Activated T-helper 17 cell treated with anti-CD3 and anti-CD28 coated beads, Interleukin-2, amount 50 U/mL, for 72 hours (primary cell): ENCODE results near the gene EPHA10. TPM values are rescaled to one million over a fixed set of nuclear protein-coding genes. Genes with fewer than 3 reads are reported as not detected.
"Not testable (repeated sequence)": the region's sequence is repeated elsewhere in the genome, so short reads cannot be mapped to it uniquely, and the experiment has no call there.

Experiments
- ATAC-seq: fragments of 150-1000 bp; cut with Tn5 transposase; replicated peaks from 2 replicates; pipeline ENCODE4 v1.10.0; 2021; ENCODE audit warnings: mild to moderate bottlenecking, moderate library complexity
- H3K27ac Mint-ChIP-seq: one replicate; pipeline ENCODE4 v1.8.0; 2022; ENCODE audit warnings: mixed read lengths
- H3K27me3 Mint-ChIP-seq: one replicate; pipeline ENCODE4 v1.8.0; 2022; ENCODE audit warnings: mixed read lengths
- H3K36me3 Mint-ChIP-seq: one replicate; pipeline ENCODE4 v1.8.0; 2022; ENCODE audit warnings: low read depth, mild to moderate bottlenecking, mixed read lengths
- H3K4me1 Mint-ChIP-seq: one replicate; pipeline ENCODE4 v1.8.0; 2022; ENCODE audit warnings: mixed read lengths
- H3K4me3 Mint-ChIP-seq: one replicate; pipeline ENCODE4 v1.8.0; 2022; ENCODE audit warnings: mild to moderate bottlenecking, mixed read lengths
- H3K9me3 Mint-ChIP-seq: one replicate; pipeline ENCODE4 v1.8.0; 2022; ENCODE audit warnings: mixed read lengths
- total RNA-seq, 2 donors: library from RNA; stranded (reverse); gene quantifications; one replicate each; pipeline ENCODE4 v1.2.3, GENCODE V29; 2022

The EPHA10 gene
- total RNA-seq, 2 donors from 2014 or later, result 1.4 to 1.7 TPM

DNA sequence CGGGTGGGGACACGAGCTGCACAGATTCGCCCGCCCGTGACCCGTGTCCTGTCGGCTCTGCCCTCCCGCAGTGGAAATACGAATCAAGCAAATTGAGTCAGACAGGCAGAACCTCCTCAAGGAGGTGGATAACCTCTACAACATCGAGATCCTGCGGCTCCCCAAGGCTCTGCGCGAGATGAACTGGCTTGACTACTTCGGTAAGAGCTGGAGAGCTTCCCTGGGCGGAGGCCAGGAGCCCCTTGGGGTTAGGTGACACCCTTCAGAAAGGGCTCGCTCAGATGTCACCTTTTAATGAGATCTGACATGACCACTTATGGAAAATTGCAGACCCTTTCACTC lies 72.1 kb downstream of the EPHA10 start:
- Mint-ChIP-seq H3K9me3 (no peaks in the 10 kb centered on the region), H3K4me1 (peaks cover 19% of the 10 kb centered on the region), H3K36me3 (peaks cover 47% of the 10 kb centered on the region), H3K27me3 (no peaks in the 10 kb centered on the region), H3K27ac (peak overlapping the region; percentile 90), H3K4me3 (peak overlapping the region; percentile 93)
- no peak for ATAC-seq

DNA sequence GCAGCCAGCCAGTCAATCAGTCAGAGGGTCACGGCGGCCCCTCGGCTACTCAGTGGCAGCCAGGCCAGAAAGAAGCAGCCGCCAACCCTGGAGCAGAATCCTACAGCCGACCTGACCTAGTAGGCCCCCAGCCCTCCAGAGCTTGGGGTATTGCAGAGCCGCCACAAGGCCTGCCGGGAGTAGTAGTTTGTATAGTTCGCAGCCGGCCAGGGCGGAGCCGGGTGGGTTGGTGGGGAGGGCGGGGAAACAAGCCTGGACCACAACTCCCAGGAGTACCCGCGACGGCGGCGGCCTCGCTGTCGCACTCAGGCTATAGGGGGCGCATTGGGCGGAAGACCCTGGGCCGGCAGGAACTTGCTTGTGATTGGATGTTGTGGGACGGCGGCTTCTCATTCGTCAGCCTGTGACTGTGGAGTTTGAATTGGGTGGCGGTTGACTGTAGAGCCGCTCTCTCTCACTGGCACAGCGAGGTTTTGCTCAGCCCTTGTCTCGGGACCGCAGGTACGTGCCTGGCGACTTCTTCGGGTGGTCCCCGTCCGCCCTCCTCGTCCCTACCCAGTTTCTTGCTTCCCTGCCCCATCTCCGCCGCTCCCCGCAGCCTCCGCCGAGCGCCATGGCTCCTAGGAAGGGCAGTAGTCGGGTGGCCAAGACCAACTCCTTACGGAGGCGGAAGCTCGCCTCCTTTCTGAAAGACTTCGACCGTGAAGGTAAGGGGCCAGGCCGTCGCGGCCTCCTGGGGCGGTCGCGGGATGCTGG lies 72.7 kb downstream of the EPHA10 start, which contains the start of gene CDCA8:
Gene CDCA8, plus strand, starts transcription at position 439 of the 756 bp plus-strand sequence. Its CDS starts 175 bp downstream, at position 614.
- ATAC-seq, result peak; percentile 89
- Mint-ChIP-seq H3K4me3 (peak within 1 kb of the TSS; percentile 93), H3K27me3 (no peaks in the 10 kb centered on the region), H3K27ac (peak within 1 kb of the TSS; percentile 90), H3K9me3 (no peaks in the 10 kb centered on the region), H3K36me3 (peaks cover 45% of the 10 kb centered on the region), H3K4me1 (peaks cover 19% of the 10 kb centered on the region)

DNA sequence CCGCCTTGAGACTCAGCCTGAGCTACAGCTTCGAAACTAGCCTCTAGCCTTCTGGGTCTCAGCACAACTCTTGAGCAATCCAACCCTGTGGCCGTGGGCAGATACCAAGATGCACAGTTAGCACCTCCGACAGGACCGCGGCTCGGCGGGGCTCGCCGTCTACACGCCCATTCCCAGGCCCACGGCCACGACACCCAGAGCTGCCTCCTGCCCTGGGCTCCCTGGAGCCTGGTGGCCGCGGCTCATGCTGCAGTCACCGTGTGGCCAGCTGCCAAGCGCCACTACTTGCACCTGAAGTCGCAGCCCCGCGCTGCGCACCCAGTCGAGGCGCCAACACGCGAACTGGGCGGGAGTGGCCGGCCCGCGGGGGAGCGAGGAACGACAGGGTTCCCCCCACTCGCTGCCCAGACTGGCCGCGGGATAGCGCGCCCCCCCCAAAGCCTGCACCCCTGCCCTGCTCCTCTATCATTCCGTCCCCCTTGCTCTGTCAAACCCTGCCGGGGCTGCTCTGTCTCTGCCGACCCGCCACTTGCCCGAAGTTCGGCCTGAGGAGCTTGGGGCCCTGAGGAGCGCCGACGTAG lies 73.3 kb downstream of the EPHA10 start:
- H3K4me1 Mint-ChIP-seq, result peaks cover 19% of the 10 kb centered on the region
- no peaks in the 10 kb centered on the region for H3K9me3 Mint-ChIP-seq
- no peak for ATAC-seq
- H3K36me3 Mint-ChIP-seq, result peaks cover 42% of the 10 kb centered on the region
- peak overlapping the region; percentile 93 for H3K4me3 Mint-ChIP-seq
- H3K27me3 Mint-ChIP-seq, result no peaks in the 10 kb centered on the region
- peak overlapping the region; percentile 90 for H3K27ac Mint-ChIP-seq

DNA sequence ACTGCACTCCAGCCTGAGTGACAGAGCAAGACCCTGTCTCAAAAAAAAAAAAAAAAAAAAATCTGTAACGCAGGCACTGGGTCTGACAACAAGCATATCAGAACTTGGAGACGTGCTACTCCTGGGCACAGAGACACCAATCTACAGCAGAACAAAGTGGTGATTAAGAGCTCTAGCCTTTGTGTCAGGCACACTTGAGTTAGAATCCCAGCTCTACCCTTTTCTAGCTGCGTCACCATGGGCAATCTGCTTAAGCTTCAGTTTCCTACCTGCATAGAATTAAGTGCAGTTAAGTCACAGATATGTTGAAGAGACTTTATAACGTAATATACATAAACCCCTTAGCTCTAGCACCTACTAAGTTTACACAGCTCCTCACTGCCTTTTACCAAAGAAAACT lies 76.0 kb downstream of the EPHA10 start:
- H3K27ac Mint-ChIP-seq, result peak overlapping the region; percentile 92
- peaks cover 19% of the 10 kb centered on the region for H3K4me1 Mint-ChIP-seq
- no peak for ATAC-seq
- H3K27me3 Mint-ChIP-seq, result no peaks in the 10 kb centered on the region
- H3K4me3 Mint-ChIP-seq, result peak overlapping the region; percentile 93
- H3K9me3 Mint-ChIP-seq, result no peaks in the 10 kb centered on the region
- peaks cover 49% of the 10 kb centered on the region for H3K36me3 Mint-ChIP-seq

DNA sequence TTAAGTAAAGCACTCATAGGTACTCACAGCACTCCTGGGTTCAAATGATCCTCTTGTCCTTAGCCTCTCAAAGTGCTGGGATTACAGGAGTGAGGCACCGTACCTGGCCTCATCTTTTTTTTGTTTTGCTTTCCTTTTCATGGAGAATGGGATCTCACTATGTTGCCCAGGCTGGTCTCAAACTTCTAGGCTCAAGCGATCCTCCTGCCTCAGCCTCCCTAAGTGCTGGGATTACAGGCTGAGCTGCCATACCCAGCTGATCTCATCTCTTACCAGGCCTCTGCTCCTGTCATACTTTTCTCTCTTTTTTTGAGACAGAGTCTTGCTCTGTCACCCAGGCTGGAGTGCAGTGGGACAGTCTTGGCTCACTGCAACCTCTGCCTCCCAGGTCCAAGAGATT lies 77.2 kb downstream of the EPHA10 start:
- not testable (repeated sequence) for ATAC-seq, H3K27me3 Mint-ChIP-seq, H3K9me3 Mint-ChIP-seq
- peak overlapping the region; percentile 93 for H3K4me3 Mint-ChIP-seq
- H3K27ac Mint-ChIP-seq, result peak overlapping the region; percentile 83
- H3K36me3 Mint-ChIP-seq, result peaks cover 61% of the 10 kb centered on the region
- peaks cover 21% of the 10 kb centered on the region for H3K4me1 Mint-ChIP-seq

DNA sequence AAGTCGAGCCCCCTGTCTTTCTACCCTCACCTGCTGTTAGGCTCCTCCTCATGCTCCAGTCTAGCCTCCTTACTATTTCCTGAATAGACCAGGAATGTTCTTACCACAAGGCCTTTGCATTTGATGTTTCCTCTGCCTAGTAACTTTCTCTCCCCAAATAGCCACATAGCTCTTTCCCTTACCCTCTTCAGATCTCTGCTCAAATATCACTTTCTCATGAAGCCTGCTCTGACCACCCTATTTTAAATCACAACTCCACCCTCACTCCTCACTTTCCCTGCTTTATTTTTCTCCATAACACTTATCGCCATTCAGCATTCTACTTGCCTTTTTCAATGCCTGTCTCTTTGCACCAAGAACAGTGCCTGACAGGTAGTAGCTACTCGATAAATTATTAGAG lies 79.2 kb downstream of the EPHA10 start:
- Mint-ChIP-seq H3K4me1 (peaks cover 19% of the 10 kb centered on the region), H3K27ac (peak overlapping the region; percentile 1), H3K36me3 (peaks cover 81% of the 10 kb centered on the region), H3K27me3 (no peaks in the 10 kb centered on the region), H3K9me3 (no peaks in the 10 kb centered on the region), H3K4me3 (no peak overlapping the region)
- no peak for ATAC-seq

DNA sequence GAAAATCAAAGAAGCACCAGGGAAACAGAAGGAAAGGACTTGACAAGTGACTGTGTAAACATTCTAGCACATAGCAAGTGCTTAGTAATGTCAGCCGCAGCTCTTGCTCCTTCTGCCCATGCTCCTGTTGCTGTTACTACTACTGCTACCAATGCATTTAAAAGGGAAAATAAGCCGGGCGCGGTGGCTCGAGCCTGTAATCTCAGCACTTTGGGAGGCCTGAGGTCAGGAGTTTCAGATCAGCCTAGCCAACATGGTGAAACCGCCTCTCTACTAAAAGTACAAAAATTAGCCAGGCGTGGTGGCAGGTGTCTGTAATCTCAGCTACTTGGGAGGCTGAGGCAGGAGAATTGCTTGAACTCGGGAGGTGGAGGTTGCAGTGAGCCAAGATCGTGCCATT lies 80.7 kb downstream of the EPHA10 start:
- Mint-ChIP-seq H3K36me3 (peaks cover 75% of the 10 kb centered on the region), H3K4me1 (peaks cover 14% of the 10 kb centered on the region)
- ATAC-seq, H3K27me3 Mint-ChIP-seq, H3K4me3 Mint-ChIP-seq, H3K27ac Mint-ChIP-seq, H3K9me3 Mint-ChIP-seq: not testable (repeated sequence)

DNA sequence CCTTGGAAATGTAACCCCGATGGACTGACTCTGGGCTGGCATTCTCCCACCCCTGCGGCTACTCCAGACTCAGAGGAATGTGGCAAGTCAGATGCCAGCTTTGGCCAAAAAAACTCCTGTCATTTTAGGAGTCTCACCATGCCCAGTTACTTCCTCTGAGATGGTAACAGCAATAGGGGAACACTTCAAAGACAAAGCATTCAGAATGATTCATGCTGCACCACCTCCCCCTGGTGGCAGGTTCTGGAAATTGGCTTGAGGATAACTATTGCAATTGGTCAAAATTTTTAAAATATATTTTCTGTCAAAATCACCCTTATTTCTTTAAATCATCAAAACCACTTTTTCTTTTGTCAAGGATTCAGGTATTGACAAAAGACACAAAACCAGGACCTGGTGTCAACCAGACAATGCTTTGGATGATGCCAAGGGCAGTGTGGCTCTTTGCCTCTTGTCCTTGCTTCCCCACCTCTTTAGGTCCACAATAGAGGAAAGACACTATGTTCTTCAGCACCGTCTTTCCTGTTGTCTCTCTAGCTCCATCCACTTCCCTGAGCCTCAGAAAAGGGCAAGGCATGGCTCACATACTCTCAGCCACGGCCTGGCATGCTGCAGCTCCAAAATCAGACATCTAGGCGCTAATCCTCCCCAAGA lies 82.5 kb downstream of the EPHA10 start:
- no peak overlapping the region for H3K27ac Mint-ChIP-seq
- H3K4me3 Mint-ChIP-seq, result no peak overlapping the region
- H3K4me1 Mint-ChIP-seq, result peaks cover 4% of the 10 kb centered on the region
- peaks cover 64% of the 10 kb centered on the region for H3K36me3 Mint-ChIP-seq
- H3K27me3 Mint-ChIP-seq, result no peaks in the 10 kb centered on the region
- peak; percentile 76 for ATAC-seq
- H3K9me3 Mint-ChIP-seq, result no peaks in the 10 kb centered on the region

DNA sequence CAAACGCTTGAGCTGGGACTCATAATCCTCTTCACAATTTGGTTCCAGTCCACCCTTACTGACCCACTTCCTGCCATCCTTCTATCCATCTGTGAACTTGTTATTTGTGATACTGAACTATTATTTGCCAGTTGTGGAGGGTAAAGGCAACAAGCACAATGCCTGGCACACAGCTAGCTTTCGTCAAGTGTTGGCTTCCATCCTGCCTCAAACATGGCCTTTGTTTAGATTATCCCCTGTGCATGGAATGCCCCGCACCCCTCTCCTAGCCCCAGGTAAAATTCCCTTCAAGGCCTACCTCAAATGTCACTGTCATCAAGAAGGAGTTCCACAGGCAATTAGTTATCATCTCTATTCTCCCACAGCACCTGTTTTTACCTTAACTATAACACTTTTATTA lies 84.0 kb downstream of the EPHA10 start:
- Mint-ChIP-seq H3K4me3 (no peak overlapping the region), H3K27ac (no peak overlapping the region), H3K9me3 (no peaks in the 10 kb centered on the region), H3K36me3 (peaks cover 53% of the 10 kb centered on the region), H3K4me1 (peaks cover 4% of the 10 kb centered on the region), H3K27me3 (no peaks in the 10 kb centered on the region)
- ATAC-seq, result no peak

DNA sequence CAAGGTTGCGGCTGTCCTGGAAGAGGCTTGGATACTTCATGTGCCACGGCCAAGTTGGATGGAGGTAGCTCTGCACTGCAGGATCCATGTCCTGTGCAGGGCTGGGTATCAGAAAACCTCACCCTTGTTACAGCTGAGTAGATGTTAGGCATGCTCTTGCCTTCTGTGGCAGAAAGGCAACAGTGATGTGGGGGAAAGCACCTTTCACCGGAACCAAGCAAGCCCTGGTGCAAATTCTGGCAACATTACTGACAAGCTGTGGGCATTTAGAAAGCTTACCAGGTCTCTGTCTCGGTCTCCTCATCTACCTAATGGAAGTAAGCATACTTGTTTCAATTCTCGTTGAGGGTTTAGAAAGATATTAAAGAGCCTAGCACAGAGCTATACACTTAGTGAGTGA lies 87.1 kb downstream of the EPHA10 start:
- Mint-ChIP-seq H3K4me3 (no peak overlapping the region), H3K27me3 (no peaks in the 10 kb centered on the region), H3K4me1 (peaks cover 8% of the 10 kb centered on the region), H3K27ac (no peak overlapping the region), H3K36me3 (peaks cover 22% of the 10 kb centered on the region), H3K9me3 (no peaks in the 10 kb centered on the region)
- ATAC-seq, result no peak

DNA sequence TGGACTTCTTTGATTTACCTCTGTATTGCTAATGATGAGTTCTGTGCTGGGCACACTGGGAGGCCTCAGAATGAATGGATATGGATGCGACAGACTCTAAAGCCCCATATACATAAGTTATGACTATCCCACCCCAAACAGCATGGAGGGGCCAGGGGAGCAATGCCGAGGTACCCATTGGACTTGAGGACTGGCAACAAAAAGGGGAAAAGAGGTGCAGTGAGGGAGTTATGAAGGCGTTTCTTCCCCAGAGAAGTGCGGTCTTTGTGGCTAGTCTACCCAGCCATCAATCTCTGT lies 87.8 kb downstream of the EPHA10 start:
- H3K36me3 Mint-ChIP-seq, result peaks cover 15% of the 10 kb centered on the region
- no peak overlapping the region for H3K4me3 Mint-ChIP-seq
- peaks cover 10% of the 10 kb centered on the region for H3K4me1 Mint-ChIP-seq
- ATAC-seq, result no peak
- no peaks in the 10 kb centered on the region for H3K9me3 Mint-ChIP-seq
- peaks cover 4% of the 10 kb centered on the region for H3K27me3 Mint-ChIP-seq
- no peak overlapping the region for H3K27ac Mint-ChIP-seq

DNA sequence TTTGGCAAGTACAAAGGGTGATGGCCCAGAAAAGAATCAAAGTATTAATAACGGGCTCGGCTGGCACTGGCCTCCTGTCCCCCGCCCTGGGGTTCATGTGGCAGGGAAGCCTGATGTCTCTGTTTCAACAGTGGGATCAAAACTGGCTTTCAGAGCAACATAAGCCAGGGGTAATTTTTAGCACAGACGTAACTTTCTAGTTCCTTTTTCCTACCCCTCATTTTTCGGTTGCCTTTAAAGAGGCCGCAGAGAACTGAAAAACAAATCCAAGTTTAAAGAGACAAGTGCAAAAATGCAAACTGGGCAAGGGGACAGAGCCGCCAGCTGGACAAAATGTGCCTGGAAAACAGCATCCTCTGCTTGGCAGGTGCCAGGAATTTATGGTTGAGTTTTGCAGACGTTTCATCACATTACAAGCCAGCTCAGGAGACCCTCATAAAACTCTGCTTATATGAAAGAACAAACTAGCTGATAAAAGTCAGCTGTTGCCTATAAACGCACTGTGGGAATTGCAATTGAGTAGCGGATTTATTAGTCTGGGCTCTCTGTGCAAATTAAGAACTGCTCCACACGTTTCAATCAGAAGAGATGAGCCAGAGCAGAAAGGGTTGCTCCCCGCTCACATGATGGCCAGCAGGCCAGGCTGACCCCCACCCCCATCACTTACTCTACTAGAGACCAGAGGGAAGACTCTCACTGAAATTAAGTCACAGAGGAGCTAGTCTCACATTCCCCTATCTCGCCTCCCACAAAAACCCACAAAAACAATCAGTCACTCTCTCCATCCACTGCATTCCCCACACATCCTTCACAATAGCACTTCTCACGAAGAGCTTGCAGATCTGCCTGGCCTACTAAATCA lies 88.4 kb downstream of the EPHA10 start:
- H3K27ac Mint-ChIP-seq, result no peak overlapping the region
- no peaks in the 10 kb centered on the region for H3K9me3 Mint-ChIP-seq
- H3K4me3 Mint-ChIP-seq, result no peak overlapping the region
- ATAC-seq, result no peak
- H3K36me3 Mint-ChIP-seq, result peaks cover 9% of the 10 kb centered on the region
- H3K27me3 Mint-ChIP-seq, result peaks cover 8% of the 10 kb centered on the region
- peaks cover 10% of the 10 kb centered on the region for H3K4me1 Mint-ChIP-seq

DNA sequence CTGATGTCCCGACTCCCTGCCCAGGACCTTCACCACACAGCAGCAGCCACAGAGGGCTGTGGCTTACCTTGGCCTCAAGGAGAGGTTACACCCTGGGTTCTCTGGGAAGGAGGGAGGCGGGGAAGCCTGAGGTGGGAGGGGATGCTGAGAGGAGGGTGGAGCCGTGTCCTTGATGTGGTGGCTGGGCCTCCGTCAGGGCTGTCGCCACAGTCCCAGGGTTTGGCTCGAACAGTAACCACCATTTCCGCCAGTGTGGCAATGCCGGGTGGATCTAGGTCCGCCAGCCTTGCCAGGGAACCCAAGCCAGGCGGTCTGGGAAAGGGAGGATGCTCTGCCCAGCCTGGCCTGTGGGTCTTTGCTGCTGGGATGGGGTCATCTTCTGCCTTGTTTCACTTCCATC lies 91.0 kb downstream of the EPHA10 start:
- peak overlapping the region; percentile 67 for H3K4me3 Mint-ChIP-seq
- peaks cover 12% of the 10 kb centered on the region for H3K27me3 Mint-ChIP-seq
- no peaks in the 10 kb centered on the region for H3K9me3 Mint-ChIP-seq
- H3K4me1 Mint-ChIP-seq, result peaks cover 10% of the 10 kb centered on the region
- peak; percentile 95 for ATAC-seq
- H3K27ac Mint-ChIP-seq, result peak overlapping the region; percentile 76
- no peaks in the 10 kb centered on the region for H3K36me3 Mint-ChIP-seq

DNA sequence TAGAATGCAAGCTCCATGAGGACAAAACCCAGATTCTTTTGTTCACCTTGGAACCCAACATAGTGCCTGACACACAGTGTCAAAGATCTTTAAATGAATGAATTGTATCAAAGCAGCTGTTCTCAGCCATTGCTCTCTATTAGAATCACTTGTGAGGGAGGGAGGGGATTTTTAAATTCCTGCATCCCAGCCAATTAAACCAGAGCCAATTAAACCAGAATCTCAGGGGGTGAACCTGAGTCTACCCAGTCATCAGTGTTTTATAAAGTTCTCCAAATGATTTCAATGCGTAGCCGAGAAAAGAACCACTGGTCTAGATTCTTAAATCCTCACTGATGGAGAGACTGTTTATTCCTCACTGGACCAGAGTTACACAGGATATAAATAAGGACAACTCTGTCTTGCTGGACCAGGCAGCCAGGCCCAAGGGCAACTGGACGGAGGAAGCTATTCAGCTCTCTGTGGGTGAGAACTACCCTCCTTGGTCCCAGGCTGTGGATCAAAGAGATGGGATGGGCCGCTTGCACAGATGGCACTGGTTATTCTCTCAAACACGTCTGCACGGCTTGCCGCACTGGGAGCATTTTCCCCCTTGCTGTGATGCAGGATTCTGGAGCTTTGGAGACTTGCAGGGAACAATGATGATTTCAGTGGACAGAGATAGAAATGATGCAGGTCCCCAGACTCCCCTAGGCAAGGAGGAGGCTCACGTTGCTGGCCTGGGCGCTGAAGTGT lies 92.6 kb downstream of the EPHA10 start:
- H3K36me3 Mint-ChIP-seq, result no peaks in the 10 kb centered on the region
- no peak overlapping the region for H3K4me3 Mint-ChIP-seq
- H3K27me3 Mint-ChIP-seq, result peaks cover 12% of the 10 kb centered on the region
- no peak overlapping the region for H3K27ac Mint-ChIP-seq
- H3K4me1 Mint-ChIP-seq, result peaks cover 10% of the 10 kb centered on the region
- H3K9me3 Mint-ChIP-seq, result no peaks in the 10 kb centered on the region
- ATAC-seq, result no peak
